ENCODE results near the gene PLAAT3.
"Not testable (repeated sequence)": the region's sequence is repeated elsewhere in the genome, so short reads cannot be mapped to it uniquely, and the experiment has no call there.

The PLAAT3 gene

GRCh38 chr11:63608353-63609345 is 5.6 kb downstream of the PLAAT3 start:
- no peak for DNase-seq

GRCh38 chr11:63603180-63603518 is 11.1 kb downstream of the PLAAT3 start:
- DNase-seq: no peak

GRCh38 chr11:63602290-63603179 is 11.7 kb downstream of the PLAAT3 start:
- DNase-seq: not testable (repeated sequence)

- DNase-seq: no peak
Measured at GRCh38 chr11:63599211-63600122, 14.8 kb downstream of the PLAAT3 start.

- no peak for DNase-seq
Measured at GRCh38 chr11:63598556-63598955, 15.7 kb downstream of the PLAAT3 start.

- no peak for DNase-seq
Measured at GRCh38 chr11:63595296-63595695, 18.9 kb downstream of the PLAAT3 start.

GRCh38 chr11:63592975-63593395 is 21.2 kb downstream of the PLAAT3 start:
- no peak for DNase-seq

GRCh38 chr11:63590024-63590788 is 24.0 kb downstream of the PLAAT3 start:
- DNase-seq: no peak

- no peak for DNase-seq
Measured at GRCh38 chr11:63589000-63589399, 25.2 kb downstream of the PLAAT3 start.

GRCh38 chr11:63586451-63587166 is 27.6 kb downstream of the PLAAT3 start:
- DNase-seq: no peak

- no peak for DNase-seq
Measured at GRCh38 chr11:63583357-63583677, 30.9 kb downstream of the PLAAT3 start.

GRCh38 chr11:63581224-63581623 is 33.0 kb downstream of the PLAAT3 start:
- DNase-seq: not testable (repeated sequence)

- DNase-seq: not testable (repeated sequence)
Measured at GRCh38 chr11:63578882-63579281, 35.4 kb downstream of the PLAAT3 start.

- no peak for DNase-seq
Measured at GRCh38 chr11:63574856-63575602, 39.2 kb downstream of the PLAAT3 start.

- DNase-seq: peak; percentile 67
Measured at GRCh38 chr11:63573881-63574855, 40.1 kb downstream of the PLAAT3 start.

GRCh38 chr11:63572026-63572688 is 42.1 kb downstream of the PLAAT3 start:
- no peak for DNase-seq

- no peak for DNase-seq
Measured at GRCh38 chr11:63569570-63569969, 44.7 kb downstream of the PLAAT3 start.

GRCh38 chr11:63567044-63567840 is 47.0 kb downstream of the PLAAT3 start:
- DNase-seq: peak; percentile 91

Data from CD4-positive, alpha-beta T cell treated with Interleukin-10 for 1 hour (primary cell).